GM12878 (cell line): ENCODE measurements around the gene CAB39L. TPM values are rescaled to one million over a fixed set of nuclear protein-coding genes. Genes with fewer than 3 reads are reported as not detected.

Source experiments
- ATAC-seq: fragments of 200-7000 bp; cut with Tn5 transposase; 3 replicates; pipeline ENCODE4 v1.9.1; 2020; ENCODE audit warnings: mild to moderate bottlenecking, moderate library complexity
- BruUV-seq: library from RNA; stranded (reverse); fragments of 400-500 nt; replicated peaks from 2 replicates; lab custom pipeline; 2021; lab: Mats Ljungman, UMichigan
- CTCF ChIA-PET: fragments of 300-600 bp; sonication (Branson Sonifier 250); formaldehyde crosslinking; extraction: SDS; loops from one replicate; lab custom pipeline; 2021; ENCODE audit warnings: inconsistent platforms; lab: Yijun Ruan, JAX
- POLR2A ChIA-PET: fragments of 350-600 bp; formaldehyde crosslinking; extraction: SDS; loops from one replicate; lab custom pipeline; 2021; ENCODE audit warnings: inconsistent platforms; lab: Charles Lee
- RAD21 ChIA-PET: fragments of 300-600 bp; sonication (Branson Sonifier 250); formaldehyde crosslinking; loops from one replicate; lab custom pipeline; 2023; ENCODE audit warnings: antibody characterized with exemption; ENCODE audit not compliant: unreplicated experiment; lab: Charles Lee
- SMC1A ChIA-PET: fragments of 300-600 bp; sonication (Branson Sonifier 250); formaldehyde crosslinking; loops from one replicate; lab custom pipeline; 2023; ENCODE audit not compliant: unreplicated experiment, uncharacterized antibody; lab: Charles Lee
- DNase-seq: peaks from one replicate; pipeline ENCODE4 v3.0.0-alpha.2; 2011; ENCODE audit warnings: low read depth, low spot score
- FAIRE-seq: peaks from 3 replicates; lab custom pipeline; 2011; peaks lifted over from hg19 to GRCh38; lab: Jason Lieb, UNC
- H2AFZ ChIP-seq: 2 replicates; pipeline ENCODE4 v1.6.0; 2011; ENCODE audit warnings: low read depth, low read length, control low read depth; ENCODE audit not compliant: control insufficient read depth
- H3K27ac ChIP-seq: 2 replicates; pipeline ENCODE4 v1.5.1; 2011; ENCODE audit warnings: control low read depth; ENCODE audit not compliant: control insufficient read depth, insufficient read depth
- H3K27me3 ChIP-seq, 2 experiments: replicated peaks in 1 of 2; 2 replicates each; pipeline versions ENCODE4 v1.6.0 to v1.6.1; 2011; ENCODE audit warnings: low read length in 1 of 2; ENCODE audit not compliant: control insufficient read depth in 2 of 2, insufficient read depth in 2 of 2
- H3K36me3 ChIP-seq, 2 experiments: 2 replicates each; pipeline ENCODE4 v1.5.1; 2011; ENCODE audit warnings: low read length in 1 of 2; ENCODE audit not compliant: control insufficient read depth in 2 of 2, insufficient read depth in 2 of 2
- H3K4me1 ChIP-seq: 2 replicates; pipeline ENCODE4 v1.6.1; 2011; ENCODE audit warnings: mild to moderate bottlenecking, low read length, moderate library complexity, mixed read lengths; ENCODE audit not compliant: control insufficient read depth, insufficient read depth
- H3K4me2 ChIP-seq: 2 replicates; pipeline ENCODE4 v1.6.0; 2011; ENCODE audit warnings: control low read depth; ENCODE audit not compliant: control insufficient read depth, insufficient read depth
- H3K4me3 ChIP-seq: fragments of 200-600 bp; sonication (generic); 2 replicates; pipeline ENCODE4 v1.5.1; 2016
- H3K79me2 ChIP-seq: 2 replicates; pipeline ENCODE4 v1.6.0; 2011; ENCODE audit warnings: low read length; ENCODE audit not compliant: control insufficient read depth, insufficient read depth
- H3K9ac ChIP-seq: 2 replicates; pipeline ENCODE4 v1.8.0; 2011; ENCODE audit warnings: low read length, control low read depth, mixed read lengths; ENCODE audit not compliant: control insufficient read depth, insufficient read depth
- H3K9me3 ChIP-seq: replicated peaks from 3 replicates; pipeline ENCODE4 v1.5.1; 2011; ENCODE audit warnings: mild to moderate bottlenecking, low read length; ENCODE audit not compliant: control insufficient read depth, insufficient read depth
- H4K20me1 ChIP-seq: 2 replicates; pipeline ENCODE4 v1.6.0; 2011; ENCODE audit not compliant: control insufficient read depth, insufficient read depth
- ESRRA ChIP-seq: IDR thresholded peaks from 2 replicates; pipeline ENCODE4 v1.6.1; 2012; ENCODE audit warnings: mild to moderate bottlenecking, low read length, improper control_type of control experiment
- FOXK2 ChIP-seq: fragments of 450-650 bp; IDR thresholded peaks from 2 replicates; pipeline ENCODE4 v1.6.1; 2017; ENCODE audit warnings: mild to moderate bottlenecking, moderate library complexity
- MLLT1 ChIP-seq: fragments of 450-650 bp; IDR thresholded peaks from 2 replicates; pipeline ENCODE4 v1.6.1; 2016; ENCODE audit warnings: mild to moderate bottlenecking
- NR2C2 ChIP-seq: IDR thresholded peaks from 2 replicates; pipeline ENCODE4 v1.6.1; 2011; ENCODE audit warnings: borderline replicate concordance, low read depth; ENCODE audit not compliant: control insufficient read depth, insufficient read length
- POLR2AphosphoS5 ChIP-seq: IDR thresholded peaks from 2 replicates; pipeline ENCODE4 v1.6.1; 2011; ENCODE audit warnings: mild to moderate bottlenecking, low read length, inconsistent platforms
- RELB ChIP-seq: fragments of 450-650 bp; IDR thresholded peaks from 2 replicates; pipeline ENCODE4 v1.6.1; 2017; ENCODE audit warnings: low read depth, mild to moderate bottlenecking, moderate library complexity
- SMAD1 ChIP-seq: fragments of 450-650 bp; IDR thresholded peaks from 2 replicates; pipeline ENCODE4 v1.6.1; 2018; ENCODE audit warnings: mild to moderate bottlenecking, low read depth; ENCODE audit not compliant: partially characterized antibody
- ZSCAN29 ChIP-seq: fragments of 450-650 bp; IDR thresholded peaks from 2 replicates; pipeline ENCODE4 v1.6.1; 2017; ENCODE audit warnings: mild to moderate bottlenecking, moderate library complexity
- WGBS: methylation state at CpG from one replicate; pipeline ENCODE4 v1.1.6; 2016; ENCODE audit warnings: low lambda C conversion rate; ENCODE audit not compliant: insufficient replicate concordance, insufficient coverage; ENCODE audit errors: missing lambda C conversion rate; 5-methylcytosine and 5-hydroxymethylcytosine counted together
- in situ Hi-C: fragments of 300-500 bp; cut with MboI; formaldehyde crosslinking; loops from 9 replicates; pipeline ENCODE4 v1.14.3; 2018; ENCODE audit warnings: mixed read lengths
- intact Hi-C: fragments of 100-400 bp; cut with micrococcal nuclease; formaldehyde crosslinking; loops from one replicate; pipeline ENCODE4 v1.14.2; 2022; ENCODE audit not compliant: unreplicated experiment
- polyA plus RNA-seq, 11 experiments: library from polyadenylated mRNA; depleted of rRNA in 4 of 11; unstranded in 6 of 11; stranded (reverse) in 5 of 11; fragments of >200 nt; fragmentation: Nextera tagmentation in 4 of 11; fragmentation: Illumina TruSeq in 1 of 11; extraction: Ambion mirVana in 4 of 11; extraction: Trizol in 1 of 11; gene quantifications; 1 replicate in 1 of 11; 2 replicates in 10 of 11; pipeline versions ENCODE4 v1.2.1 to v1.2.3, GENCODE V29; 2011 to 2016; ENCODE audit warnings: inconsistent platforms in 2 of 11, missing spikeins in 2 of 11, low read depth in 1 of 11
- total RNA-seq, 4 experiments: library from RNA; depleted of rRNA in 3 of 4; stranded (reverse); fragments of >200 nt in 3 of 4; fragmentation: Illumina TruSeq in 1 of 4; extraction: Trizol in 1 of 4; gene quantifications; 2 replicates each; pipeline versions ENCODE4 v1.2.1 to v1.2.3, GENCODE V29; 2013 to 2021

CAB39L gene
- total and polyA plus RNA-seq, 10 of the 15 experiments (the other 5 are each of a cell fraction or from before 2014, with no cell fraction given) = 0.88 to 3.0 (median 1.7) TPM

- H4K20me1 ChIP-seq = no peaks in the 10 kb centered on the region
- no peak overlapping the region for H3K4me2 ChIP-seq
- TF ChIP-seq NR2C2 = no peak
- no peak for TF ChIP-seq SMAD1
- TF ChIP-seq POLR2AphosphoS5 = no peak
- TF ChIP-seq MLLT1 = no peak
- no peak for TF ChIP-seq ZSCAN29
- no peak for TF ChIP-seq ESRRA
- no peak for TF ChIP-seq FOXK2
- no peak for TF ChIP-seq RELB
- H2AFZ ChIP-seq = no peak overlapping the region
- H3K27me3 ChIP-seq = no peaks in the 10 kb centered on the region
- WGBS = 80% methylated on average over 5 of the region's 5 CpGs
- no peaks in the 10 kb centered on the region for H3K79me2 ChIP-seq
- ChIA-PET RAD21 (no interaction called here), SMC1A (no interaction called here), CTCF (no interaction called here), POLR2A (no interaction called here)
- DNase-seq (no peak), FAIRE-seq (no peak), ATAC-seq (no peak)
- peaks cover 0 to 26% of the 10 kb centered on the region in 2 experiments; a peak in 2 of 4 replicates for H3K36me3 ChIP-seq
- no peaks in the 10 kb centered on the region for H3K4me1 ChIP-seq
- no peak overlapping the region for H3K9ac ChIP-seq
- no peak overlapping the region for H3K4me3 ChIP-seq
- intact Hi-C loops = no loop called here
- H3K9me3 ChIP-seq = no peaks in the 10 kb centered on the region
- H3K27ac ChIP-seq = no peak overlapping the region
- in situ Hi-C loops = no loop called here
- no TSS peak for BruUV-seq
These were observed 37.9 kb upstream of the CAB39L start for GRCh38 chr13:49481788-49482187.
